NCI-H1417 (cell line): ENCODE data around the gene ADIPOR2.
"Not testable (repeated sequence)": the region's sequence is repeated elsewhere in the genome, so short reads cannot be mapped to it uniquely, and the experiment has no call there.

Experiments used
- DNase-seq, 3 experiments: peaks; one replicate each; lab custom pipeline; 2025; lab: John Stamatoyannopoulos, UW

ADIPOR2 gene

DNA sequence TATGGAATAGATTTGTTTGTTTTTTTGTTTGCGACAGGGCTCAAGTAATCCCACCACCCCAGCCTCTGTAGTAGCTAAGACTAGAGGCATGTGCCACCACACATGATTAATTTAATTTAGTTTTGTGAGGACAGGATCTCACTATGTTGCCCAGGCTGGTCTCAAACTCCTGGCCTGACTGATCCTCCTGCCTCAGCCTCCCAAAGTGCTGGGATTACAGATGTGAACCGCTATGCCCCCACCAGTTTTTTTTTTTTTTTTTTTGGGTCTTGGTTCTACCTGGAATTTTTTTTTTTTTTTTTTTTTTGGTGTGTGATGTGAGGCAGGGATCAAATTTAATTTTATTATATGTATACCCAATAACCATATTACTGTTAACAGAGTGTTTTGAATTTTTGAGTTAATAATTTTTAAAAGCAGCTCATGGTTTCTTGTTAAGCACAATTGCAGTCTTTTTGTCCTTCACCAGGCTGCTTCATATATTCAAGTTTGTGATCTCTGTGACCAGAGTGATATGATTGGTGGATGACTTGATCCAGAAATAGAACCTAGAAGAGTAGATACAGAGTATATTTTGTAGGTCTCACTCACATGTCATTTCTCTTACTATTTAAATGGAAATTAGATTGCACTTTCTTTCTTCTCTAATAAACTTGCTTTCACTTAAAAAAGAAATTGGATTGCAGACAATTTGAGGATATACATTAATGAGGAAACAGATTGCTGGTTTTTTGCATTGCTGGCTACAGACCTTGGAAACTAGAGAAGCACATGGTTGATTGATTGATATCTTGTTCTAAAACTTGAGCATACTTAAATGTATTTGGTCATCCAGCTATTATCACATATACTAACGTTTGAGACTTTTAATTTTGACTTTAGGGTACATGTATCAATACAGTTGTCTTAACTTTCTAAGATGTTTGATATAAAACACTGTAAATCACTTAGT is 13.2 kb downstream of the ADIPOR2 start:
- no peak for DNase-seq

DNA sequence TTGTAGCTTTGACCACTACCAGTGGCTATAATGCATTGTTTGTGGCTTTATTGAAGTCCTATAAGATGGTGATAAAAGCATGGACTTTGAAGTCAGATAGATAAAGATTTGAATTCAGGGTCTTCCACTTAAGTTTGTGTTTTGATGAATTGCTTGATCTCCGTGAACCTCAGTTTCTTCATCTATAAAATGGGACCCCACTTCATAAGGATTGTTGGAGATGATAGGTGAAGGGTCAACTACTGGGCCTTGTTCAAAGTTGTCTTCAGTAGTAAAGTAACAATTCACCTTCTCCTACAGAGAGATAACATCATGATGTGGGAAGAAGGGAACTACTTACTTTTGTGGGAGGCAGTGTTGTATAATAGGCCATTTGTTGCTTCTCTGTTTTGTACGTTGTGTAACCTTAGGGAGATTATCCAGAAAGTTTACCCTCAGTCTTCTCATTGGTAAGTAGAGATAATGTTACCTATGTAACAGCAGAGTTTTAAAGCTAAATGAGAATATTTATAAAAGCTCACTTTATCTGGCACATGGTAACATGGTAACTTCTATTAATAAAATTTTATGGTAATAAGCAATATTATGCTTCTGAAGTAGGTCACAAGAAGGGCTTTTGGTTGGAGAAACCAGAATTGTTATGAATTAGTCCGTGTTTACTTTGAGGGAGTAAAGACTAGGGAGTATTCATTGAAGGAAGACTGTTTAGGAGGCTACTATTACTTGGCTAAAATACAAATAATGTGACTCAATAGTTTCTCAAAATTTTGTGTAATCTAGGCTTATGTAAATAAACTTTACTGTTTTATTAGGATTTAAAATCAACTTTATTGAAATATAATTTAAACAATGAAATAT is 15.1 kb downstream of the ADIPOR2 start:
- no peak for DNase-seq

DNA sequence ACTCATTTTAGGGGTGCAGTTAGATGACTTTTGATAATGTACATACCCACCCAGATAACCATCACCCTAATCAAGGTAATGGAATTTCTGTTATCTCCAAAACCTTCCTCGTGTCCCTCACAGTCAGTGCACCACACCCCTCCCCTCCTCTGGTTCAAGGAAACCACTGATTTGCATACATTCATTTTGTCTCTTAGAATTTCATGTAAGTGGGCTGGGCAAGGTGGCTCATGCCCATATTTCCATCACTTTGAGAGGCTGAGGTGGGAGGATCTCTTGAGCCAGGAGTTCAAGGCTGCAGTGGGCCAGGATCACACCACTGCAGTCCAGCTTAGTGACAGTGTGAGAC is 15.7 kb downstream of the ADIPOR2 start:
- no peak for DNase-seq

DNA sequence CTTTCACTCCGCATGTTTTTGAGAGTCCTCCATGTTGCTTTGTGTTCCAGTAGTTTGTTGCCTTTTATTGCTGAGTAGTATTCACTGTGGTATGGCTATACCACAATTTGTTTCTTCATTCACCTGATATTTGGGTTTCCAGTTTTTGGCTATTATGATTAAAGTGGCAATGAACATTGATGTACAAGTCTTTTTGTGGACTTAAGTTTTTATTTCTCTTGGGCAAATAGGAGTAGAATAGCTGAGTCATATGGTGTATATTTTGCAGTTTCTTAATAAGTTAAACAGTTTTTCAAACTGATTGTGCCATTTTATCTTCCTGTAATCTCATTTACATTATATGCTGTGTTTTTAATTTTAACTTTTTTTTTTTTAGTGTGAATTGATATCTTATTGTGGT is 16.2 kb downstream of the ADIPOR2 start:
- no peak for DNase-seq

DNA sequence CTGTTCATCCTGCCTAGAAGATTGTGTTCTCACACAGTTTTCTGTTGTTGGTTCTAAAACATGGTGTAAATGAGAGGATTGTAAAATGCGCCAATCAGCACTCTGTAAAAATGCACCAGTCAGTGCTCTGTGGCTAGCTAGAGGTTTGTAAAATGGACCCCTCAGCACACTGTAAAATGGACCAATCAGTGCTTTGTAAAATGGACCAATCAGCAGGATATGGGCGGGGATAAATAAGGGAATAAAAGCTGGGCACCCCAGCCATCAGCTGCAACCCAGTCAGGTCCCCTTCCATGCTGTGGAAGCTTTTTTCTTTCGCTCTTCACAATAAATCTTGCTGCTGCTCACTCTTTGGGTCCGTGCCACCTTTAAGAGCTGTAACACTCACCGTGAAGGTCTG is 19.1 kb downstream of the ADIPOR2 start:
- DNase-seq = not testable (repeated sequence)

DNA sequence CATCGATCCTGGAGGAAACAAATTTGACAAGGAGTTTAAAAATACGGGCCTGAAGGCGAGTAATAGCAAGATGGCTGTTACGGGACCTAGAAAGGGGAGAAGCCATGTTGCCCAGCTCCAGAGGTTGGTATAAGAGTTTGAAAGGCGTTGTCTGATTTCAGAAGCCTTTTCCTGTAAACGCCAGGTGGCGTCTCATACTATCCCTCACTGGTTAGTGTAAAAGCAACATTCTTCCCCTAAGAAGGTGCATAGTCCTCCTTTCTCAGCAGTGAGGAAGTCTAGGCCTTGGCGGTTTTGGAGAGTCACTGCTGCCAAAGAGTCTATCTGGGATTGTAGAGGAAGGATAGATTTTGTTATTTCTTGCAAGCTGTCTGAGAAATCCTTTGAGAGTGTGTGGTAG is 20.0 kb downstream of the ADIPOR2 start:
- DNase-seq = not testable (repeated sequence)

DNA sequence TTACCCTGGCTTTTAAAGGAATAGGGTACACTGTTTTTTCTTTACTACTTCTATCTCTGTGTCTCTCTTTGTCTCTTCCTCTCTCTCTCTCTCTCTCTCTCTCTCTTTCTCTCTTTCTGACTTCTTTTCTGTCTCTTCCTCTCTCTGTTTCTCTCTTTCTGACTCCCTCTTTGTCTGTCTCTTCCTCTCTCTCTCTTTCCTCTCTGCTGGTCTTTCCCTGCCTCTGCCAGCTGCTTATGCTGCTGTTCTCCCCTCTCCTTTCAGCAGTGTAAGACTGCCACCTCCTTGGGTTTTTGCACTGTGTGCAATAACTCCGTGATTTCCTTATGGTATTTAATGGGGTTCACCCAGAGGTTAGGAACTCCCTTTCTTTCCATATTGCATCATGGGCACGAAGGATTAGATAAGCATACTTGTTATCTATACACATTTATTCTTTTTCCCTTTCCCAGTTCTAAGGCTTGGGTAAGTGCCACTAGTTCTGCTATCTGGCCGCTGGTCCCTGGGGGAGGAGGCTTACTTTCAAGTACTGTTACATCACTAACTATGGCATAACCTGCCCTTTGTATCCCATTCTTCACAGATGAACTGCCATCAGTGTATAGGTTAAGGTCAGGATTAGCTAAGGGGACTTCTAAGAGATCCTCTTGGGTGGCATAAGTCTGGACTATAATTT is 20.8 kb downstream of the ADIPOR2 start:
- DNase-seq = peak in 1 of 3 experiments; percentile 44

DNA sequence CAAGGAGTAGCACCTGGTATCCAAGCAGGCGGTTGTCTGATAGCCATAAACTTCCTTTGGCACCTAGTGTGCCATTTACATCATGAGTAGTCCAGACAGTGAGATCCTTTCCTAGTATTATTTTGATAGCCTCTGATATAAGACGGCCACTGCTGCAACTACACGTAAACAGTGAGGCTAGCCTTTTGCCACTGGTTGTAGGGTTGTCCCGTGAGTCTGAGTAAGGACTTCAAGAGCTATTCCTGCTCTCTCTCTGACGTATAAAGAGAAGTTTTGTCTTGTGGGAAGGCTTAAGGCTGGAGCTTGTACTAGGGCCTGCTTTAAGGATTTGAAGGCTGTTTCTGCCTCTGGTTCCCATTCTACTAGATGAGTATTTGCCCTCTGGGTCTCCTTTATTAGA is 21.4 kb downstream of the ADIPOR2 start:
- not testable (repeated sequence) for DNase-seq

DNA sequence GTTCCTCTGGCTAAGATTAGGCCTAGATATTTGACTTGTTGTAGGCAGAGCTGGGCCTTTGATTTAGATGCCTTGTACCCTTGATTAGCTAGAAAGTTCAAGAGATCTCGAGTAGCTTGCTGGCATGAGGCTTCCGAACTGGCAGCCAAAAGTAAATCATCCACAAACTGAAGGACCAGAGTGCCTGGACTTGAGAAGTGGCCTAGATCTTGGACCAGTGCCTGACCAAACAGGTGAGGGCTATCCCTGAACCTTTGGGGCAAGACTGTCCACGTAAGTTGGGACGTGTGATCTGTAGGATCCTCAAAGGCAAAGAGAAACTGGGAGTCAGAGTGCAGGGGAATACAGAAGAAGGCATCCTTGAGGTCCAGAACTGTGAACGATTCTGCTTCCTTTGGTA is 22.0 kb downstream of the ADIPOR2 start:
- DNase-seq = not testable (repeated sequence)

DNA sequence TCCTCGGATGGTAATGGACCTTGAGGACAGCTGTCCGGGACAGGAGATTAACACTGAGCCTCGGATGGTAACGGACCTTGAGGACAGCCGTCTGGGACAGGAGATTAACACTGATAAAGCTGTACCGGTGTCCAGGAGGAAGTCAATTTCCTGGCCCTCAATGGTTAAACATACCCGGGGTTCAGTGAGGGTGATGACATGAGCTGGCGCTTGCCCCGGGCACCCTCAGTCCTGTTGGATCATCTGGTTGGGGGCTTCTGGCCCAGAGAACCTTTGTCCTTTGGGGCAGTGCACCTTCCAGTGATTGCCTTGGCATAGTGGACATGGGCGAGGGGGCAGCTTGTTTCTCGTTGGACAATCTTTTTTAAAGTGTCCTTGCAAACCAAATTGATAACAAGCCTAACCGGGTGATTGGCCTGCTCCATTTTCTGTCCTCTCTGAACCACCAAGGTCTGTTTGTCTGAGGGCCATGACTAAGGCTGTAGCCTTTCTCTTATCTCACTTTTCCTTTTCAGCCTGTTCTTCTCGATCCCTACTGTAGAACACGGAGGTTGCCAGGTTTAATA is 23.0 kb downstream of the ADIPOR2 start:
- not testable (repeated sequence) for DNase-seq

DNA sequence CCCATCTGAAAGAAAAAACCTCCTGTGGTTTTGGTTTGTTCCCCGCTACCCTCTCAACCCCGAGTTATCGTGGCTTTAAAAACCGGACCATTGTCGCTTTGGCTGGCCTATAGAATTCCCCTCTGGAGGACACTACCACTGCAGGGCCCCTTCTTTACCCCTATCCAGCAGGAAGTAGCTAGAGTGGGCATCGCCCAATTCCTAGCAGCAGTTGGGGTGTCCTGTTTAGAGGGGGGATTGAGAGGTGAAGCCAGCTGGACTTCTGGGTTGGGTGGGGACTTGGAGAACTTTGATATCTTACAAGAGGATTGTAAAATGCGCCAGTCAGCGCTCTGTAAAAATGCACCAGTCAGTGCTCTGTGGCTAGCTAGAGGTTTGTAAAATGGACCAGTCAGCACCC is 24.6 kb downstream of the ADIPOR2 start:
- peak in 1 of 3 experiments; percentile 9 for DNase-seq

DNA sequence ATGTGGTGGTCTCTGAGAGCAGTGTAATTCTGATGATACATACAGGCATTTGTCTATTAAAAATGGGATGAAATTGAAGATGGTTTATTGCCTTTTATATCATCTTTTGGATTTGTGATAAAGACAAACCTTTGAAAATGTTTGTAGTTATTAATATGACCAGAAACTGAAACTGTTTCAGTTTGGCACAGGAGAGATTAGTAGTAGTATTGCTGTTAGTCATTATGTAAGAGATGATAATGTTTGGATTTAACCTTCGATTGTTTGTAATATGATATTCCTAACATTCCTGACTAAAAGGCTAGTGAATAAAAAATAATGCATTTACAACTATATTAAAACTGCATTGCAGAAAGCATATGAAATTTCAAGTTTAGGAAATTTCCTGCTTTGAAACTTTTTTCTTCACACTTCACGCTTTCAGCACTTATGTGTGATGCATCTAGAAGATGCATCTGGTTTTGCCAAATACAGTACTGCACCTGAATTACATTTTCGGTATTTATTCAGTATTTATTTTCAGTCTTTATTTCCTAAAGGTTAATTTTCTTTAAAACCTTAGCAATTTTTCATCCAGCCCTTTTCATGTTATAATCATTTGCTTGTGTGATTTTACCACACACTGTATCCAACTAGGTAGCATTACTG is 25.5 kb downstream of the ADIPOR2 start:
- no peak for DNase-seq

DNA sequence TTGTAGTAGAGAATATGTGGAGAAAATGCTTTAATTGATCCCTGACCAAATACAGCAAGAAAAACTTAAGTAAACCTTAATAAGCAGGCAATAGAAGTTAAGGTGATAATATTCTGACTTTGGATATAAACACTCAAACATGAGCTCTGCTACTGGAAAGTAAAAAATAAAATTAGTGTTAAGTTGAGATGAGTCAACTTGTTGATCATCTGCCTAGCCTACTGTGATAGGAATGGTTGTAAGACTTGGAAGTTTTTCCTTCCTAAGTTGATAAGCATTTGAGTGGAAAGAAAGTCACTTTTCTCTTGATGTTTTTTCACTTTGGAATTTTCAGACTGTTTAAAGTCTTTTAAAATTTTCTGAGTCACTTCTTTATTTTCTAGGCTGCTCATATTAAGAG is 26.0 kb downstream of the ADIPOR2 start:
- no peak for DNase-seq

DNA sequence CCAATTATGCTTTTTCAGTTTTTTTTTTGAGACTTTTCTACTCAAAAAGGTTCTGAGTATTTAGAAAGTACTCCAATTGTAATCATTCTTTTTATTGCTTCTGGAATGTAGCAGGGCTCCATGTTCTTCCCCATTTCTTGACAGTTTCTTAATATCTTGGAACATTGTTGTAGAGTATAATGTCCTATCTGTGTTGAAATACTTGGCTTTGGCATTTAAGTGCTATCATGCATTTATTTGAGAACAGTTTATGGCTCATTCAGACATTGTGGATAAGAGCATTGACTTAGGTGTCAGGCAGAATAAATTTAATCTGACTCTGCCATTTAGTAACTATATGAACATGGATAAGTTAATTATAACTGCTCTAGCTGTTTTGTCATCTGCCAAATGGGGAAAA is 28.3 kb downstream of the ADIPOR2 start:
- DNase-seq = no peak

DNA sequence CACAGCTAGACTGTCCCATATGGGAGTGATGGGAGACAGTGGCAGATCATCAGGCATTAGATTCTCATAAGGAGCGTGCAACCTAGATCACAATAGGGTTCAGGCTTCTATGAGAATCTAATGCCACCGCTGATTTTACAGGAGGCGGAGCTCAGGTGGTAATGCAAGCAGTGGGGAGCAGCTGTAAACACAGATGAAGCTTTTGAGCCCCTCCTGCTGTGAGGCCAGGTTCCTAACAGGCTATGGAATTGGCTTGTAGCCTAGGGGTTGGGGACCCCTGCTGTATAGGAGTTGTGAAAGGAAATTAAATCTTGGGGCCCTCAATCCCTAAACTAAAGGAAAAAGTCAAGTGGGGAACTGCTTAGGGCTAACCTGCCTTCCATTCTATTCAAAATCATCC is 29.6 kb downstream of the ADIPOR2 start:
- peak in 1 of 3 experiments; percentile 23 for DNase-seq

DNA sequence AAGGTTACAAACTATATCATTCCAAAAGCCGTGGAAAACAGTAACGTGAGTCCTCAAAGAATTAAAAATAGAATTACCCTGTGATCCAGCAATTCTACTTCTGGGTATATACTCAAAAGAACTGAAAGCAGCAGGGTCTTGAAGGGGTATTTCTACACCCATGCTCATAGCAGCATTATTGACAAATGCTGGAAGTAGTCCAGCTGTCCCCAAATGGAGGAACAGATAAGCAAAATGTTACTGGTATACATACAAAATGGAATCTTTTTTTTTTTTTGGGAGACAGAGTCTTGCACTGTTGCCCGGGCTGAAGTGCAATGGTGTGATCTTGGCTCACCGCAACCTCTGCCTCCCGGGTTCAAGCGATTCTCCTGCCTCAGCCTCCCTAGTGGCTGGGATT is 32.9 kb downstream of the ADIPOR2 start:
- DNase-seq = no peak

DNA sequence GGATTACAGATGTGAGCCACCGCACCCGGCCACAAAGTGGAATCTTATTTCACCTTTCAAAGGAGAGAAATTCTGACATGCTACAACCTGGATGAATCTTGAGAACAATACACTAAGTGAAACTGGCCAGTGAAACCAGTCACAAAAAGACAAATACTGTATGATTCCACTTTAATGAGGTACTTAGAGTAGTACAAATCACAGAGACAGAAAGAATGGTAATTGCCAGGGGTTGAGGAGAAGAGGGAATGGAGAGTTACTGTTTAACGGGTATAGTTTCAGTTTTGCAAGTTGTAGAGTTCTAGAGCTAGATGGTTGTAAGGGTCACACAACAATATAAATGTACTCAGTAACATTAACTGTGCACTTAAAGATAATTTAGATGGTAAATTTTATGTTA is 33.4 kb downstream of the ADIPOR2 start:
- DNase-seq = no peak

DNA sequence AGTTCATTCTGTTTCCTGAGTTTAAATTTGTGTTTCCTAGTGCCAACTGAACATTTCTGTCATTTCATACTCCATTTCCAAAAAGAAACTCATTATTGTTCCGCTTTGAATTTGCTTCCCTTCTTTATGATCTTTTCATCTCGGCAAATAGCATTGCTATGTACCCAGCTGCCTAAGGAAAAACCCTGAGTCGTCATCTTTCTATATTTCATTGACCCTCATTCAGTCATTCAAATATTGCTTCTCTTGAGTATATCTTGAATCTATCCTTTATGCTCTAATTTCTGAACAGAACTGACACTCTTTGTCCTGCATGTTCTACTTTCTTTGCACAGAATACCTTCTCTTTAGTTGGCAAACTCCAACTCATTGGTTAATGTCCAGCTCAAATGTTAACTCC is 35.9 kb downstream of the ADIPOR2 start:
- no peak for DNase-seq

DNA sequence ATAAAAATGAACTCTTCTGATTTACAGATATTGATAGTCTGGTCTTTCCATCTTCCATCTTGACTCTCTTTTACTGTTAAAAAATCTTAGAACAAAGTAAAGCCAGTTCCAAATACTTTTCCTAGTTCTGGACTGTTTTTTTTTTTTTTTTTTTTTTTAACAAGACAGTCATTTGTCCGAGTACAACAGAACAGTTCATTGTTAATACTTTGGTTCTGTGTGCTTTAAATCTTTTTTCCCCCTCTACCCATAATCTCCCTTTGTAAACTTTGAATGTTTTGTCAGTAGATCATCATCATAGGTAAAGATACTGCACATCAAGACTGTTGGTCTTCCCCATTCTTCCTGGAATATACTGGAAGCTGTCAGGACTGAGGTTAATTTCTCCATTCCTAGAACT is 38.0 kb downstream of the ADIPOR2 start:
- DNase-seq = no peak

DNA sequence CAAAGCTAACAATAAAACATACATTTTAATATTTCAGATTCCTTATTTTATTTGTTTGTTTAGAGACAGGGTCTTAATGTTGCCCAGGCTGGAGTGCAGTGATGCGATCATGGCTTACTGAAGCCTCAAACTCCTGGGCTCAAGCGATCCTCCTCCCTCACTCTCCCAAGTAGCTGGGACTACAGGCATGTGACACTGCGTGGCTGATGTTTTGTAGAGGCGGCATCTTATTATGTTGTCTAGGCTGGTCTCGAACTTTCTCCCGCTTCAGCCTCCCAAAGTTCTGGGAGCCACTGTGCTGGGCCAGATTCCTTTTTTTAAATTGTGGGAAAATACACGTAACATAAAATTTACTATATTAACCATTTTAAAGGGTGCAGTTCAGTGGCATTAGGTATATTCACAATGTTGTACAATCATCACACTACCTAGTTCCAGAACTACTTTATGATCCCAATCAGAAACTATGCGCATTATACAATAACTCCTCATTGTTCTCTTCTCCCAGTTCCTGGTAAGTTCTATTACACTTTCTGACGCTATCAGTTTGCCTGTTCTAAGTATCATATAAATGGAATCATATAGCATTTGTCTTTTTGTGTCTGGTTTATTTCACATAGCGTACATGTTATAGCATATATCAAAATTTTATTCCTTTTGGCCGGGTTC is 40.3 kb downstream of the ADIPOR2 start:
- no peak for DNase-seq

DNA sequence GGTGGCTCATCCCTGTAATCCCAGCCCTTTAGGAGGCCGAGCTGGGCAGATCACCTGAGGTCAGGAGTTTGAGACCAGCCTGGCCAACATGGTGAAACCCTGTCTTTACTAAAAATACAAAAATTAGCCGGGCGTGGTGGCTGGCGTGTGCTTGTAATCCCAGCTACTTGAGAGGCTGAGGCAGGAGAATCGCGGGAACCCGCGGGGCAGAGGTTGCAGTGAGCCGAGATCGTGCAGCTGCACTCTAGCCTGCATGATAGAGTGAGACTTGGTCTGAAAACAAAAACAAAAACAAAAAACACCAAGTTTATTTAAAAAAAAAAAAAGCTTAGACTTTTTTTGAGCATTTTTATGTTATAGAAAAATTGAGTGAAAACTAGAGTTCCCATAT is 40.8 kb downstream of the ADIPOR2 start:
- not testable (repeated sequence) for DNase-seq
